Keratinocyte (primary cell): ENCODE results near the gene AFMID. TPM values are rescaled to one million over a fixed set of nuclear protein-coding genes. Genes with fewer than 3 reads are reported as not detected.

ENCODE experiments used
- DNase-seq: peaks from one replicate; pipeline ENCODE4 v3.0.0-alpha.2; 2011; ENCODE audit warnings: low read depth, missing footprints, low spot score
- FAIRE-seq: peaks from 2 replicates; lab custom pipeline; 2011; peaks lifted over from hg19 to GRCh38; lab: Jason Lieb, UNC
- H2AFZ ChIP-seq: 2 replicates; pipeline ENCODE4 v1.6.0; 2012; ENCODE audit warnings: low read length, control low read depth, inconsistent platforms; ENCODE audit not compliant: control insufficient read depth
- H3K27ac ChIP-seq: 2 replicates; pipeline ENCODE4 v1.5.1; 2011; ENCODE audit warnings: low read length; ENCODE audit not compliant: control insufficient read depth, insufficient read depth
- H3K27me3 ChIP-seq: 3 replicates; pipeline ENCODE4 v1.6.0; 2011; ENCODE audit warnings: low read length; ENCODE audit not compliant: control insufficient read depth, insufficient read depth; ENCODE audit errors: extremely low read depth
- H3K36me3 ChIP-seq, 2 experiments: 2 replicates in 1 of 2; 3 replicates in 1 of 2; pipeline ENCODE4 v1.5.1; 2011; ENCODE audit warnings: low read length in 2 of 2, mild to moderate bottlenecking in 1 of 2; ENCODE audit not compliant: control insufficient read depth in 2 of 2, insufficient read depth in 2 of 2; ENCODE audit errors: extremely low read depth in 1 of 2
- H3K4me1 ChIP-seq: 3 replicates; pipeline ENCODE4 v1.5.1; 2011; ENCODE audit warnings: low read length; ENCODE audit not compliant: control insufficient read depth, insufficient read depth; ENCODE audit errors: extremely low read depth
- H3K4me2 ChIP-seq: 3 replicates; pipeline ENCODE4 v1.6.0; 2011; ENCODE audit warnings: low read depth, low read length; ENCODE audit not compliant: control insufficient read depth, insufficient read depth; ENCODE audit errors: extremely low read depth
- H3K4me3 ChIP-seq, 3 experiments: fragments of 200-600 bp in 1 of 3; sonication (generic) in 1 of 3; 2 replicates in 2 of 3; 3 replicates in 1 of 3; pipeline ENCODE4 v1.5.1; 2011 to 2016; ENCODE audit warnings: low read length in 3 of 3, mild to moderate bottlenecking in 3 of 3, control low read depth in 2 of 3, inconsistent platforms in 1 of 3, low read depth in 1 of 3, mixed read lengths in 1 of 3, mixed run types in 1 of 3, moderate library complexity in 1 of 3; ENCODE audit not compliant: control insufficient read depth in 2 of 3, insufficient read depth in 2 of 3; ENCODE audit errors: extremely low read depth in 1 of 3
- H3K79me2 ChIP-seq: 2 replicates; pipeline ENCODE4 v1.6.0; 2012; ENCODE audit warnings: low read length; ENCODE audit not compliant: control insufficient read depth, insufficient read depth
- H3K9ac ChIP-seq: 3 replicates; pipeline ENCODE4 v1.6.0; 2011; ENCODE audit warnings: low read length; ENCODE audit not compliant: control insufficient read depth, insufficient read depth; ENCODE audit errors: extremely low read depth
- H3K9me1 ChIP-seq: 3 replicates; pipeline ENCODE4 v1.6.0; 2011; ENCODE audit warnings: low read length; ENCODE audit not compliant: control insufficient read depth, insufficient read depth; ENCODE audit errors: extremely low read depth
- H3K9me3 ChIP-seq: 2 replicates; pipeline ENCODE4 v1.5.1; 2012; ENCODE audit warnings: low read depth, low read length; ENCODE audit not compliant: control insufficient read depth
- H4K20me1 ChIP-seq: 3 replicates; pipeline ENCODE4 v1.6.0; 2011; ENCODE audit warnings: low read length; ENCODE audit not compliant: control insufficient read depth, insufficient read depth; ENCODE audit errors: extremely low read depth
- EZH2 ChIP-seq: IDR thresholded peaks from one replicate; pipeline ENCODE4 v1.6.1; 2012; ENCODE audit warnings: inconsistent platforms, mild to moderate bottlenecking, low read length, moderate library complexity
- dilution Hi-C: fragments of 300-500 bp; cut with MboI; formaldehyde crosslinking; loops from one replicate; pipeline ENCODE4 v1.7.0; 2020; ENCODE audit warnings: low sequenced_read_pairs; ENCODE audit not compliant: extremely low pct_ligation_motif_present
- polyA plus RNA-seq, 5 experiments: library from polyadenylated mRNA; depleted of rRNA in 3 of 5; stranded (reverse) in 3 of 5; stranded (forward) in 1 of 5; unstranded in 1 of 5; fragments of >200 nt; gene quantifications; 1 replicate in 1 of 5; 2 replicates in 3 of 5; 3 replicates in 1 of 5; pipeline versions ENCODE4 v1.2.1 to v1.2.3, GENCODE V29; 2011 to 2012; ENCODE audit warnings: missing spikeins in 2 of 5, low read depth in 1 of 5, low replicate concordance in 1 of 5
- TF ChIP-seq, protein P1 (sequence below), 3 experiments: IDR thresholded peaks in 1 of 3; conservative IDR thresholded peaks in 1 of 3; optimal IDR thresholded peaks in 1 of 3; 2 replicates in 2 of 3; 3 replicates in 1 of 3; pipeline versions ENCODE3 to v1.5.1; 2011; ENCODE audit warnings: low read length in 3 of 3, mild to moderate bottlenecking in 3 of 3, moderate library complexity in 2 of 3, control low read depth in 1 of 3, inconsistent platforms in 1 of 3; ENCODE audit not compliant: insufficient read depth in 2 of 3; ENCODE audit errors: extremely low read depth in 1 of 3

AFMID gene
- polyA plus RNA-seq, 1 donor (not counting 4 experiments of a cell fraction or from before 2014, with no cell fraction given), result 21.6 TPM

DNA sequence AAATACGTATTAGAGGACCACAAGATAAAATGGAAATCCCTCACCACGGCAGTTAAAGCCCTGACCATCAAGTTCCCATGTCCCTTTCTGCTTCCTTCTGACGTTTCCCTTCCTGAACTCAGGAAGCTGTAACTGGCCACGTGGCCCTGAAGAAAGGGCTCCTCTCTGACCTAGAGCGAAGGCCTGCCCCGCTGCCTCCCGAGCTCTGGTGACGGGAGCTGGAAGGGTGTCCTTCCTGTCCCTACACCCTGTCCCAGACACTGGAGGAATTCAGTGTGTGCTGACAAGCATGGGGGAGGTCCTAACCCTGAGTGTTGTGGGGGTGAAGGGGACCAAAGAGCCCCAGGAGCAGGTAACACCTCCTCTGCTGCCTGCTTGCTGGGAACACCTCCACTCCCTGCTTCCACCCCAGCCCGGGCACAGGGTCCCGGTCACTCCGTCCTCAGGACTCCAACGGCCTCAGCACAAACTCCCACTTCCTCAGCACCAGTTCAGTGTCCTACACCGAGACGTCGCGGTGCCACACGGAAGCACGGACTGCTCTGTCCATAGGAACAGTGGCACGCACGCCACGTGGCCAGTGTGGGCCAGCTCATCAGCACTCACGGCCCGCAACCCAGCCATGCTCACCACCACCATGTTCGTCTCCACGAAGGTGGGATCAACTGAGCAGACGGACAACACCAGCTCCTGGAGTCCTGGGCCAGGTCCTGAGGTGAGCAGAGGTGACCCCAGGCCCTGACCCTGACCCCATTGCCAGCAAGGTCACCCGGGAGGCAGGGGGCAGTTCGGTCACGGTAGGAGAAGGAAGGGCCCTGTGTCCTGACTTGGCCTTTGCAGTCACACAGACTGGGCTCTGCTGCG lies 61.1 kb downstream of the AFMID start:
- Histone ChIP-seq H3K27me3 (peaks cover 9% of the 10 kb centered on the region), H3K79me2 (no peaks in the 10 kb centered on the region), H4K20me1 (no peaks in the 10 kb centered on the region), H3K4me3 (no peak overlapping the region), H3K27ac (no peak overlapping the region), H3K9me1 (no peaks in the 10 kb centered on the region), H3K9me3 (no peaks in the 10 kb centered on the region), H3K9ac (no peak overlapping the region), H3K4me1 (peaks cover 9% of the 10 kb centered on the region), H3K36me3 (no peaks in the 10 kb centered on the region), H3K4me2 (no peak overlapping the region), H2AFZ (no peak overlapping the region)
- dilution Hi-C loops, result no loop called here
- DNase-seq, result no peak
- TF ChIP-seq, protein P1, sequence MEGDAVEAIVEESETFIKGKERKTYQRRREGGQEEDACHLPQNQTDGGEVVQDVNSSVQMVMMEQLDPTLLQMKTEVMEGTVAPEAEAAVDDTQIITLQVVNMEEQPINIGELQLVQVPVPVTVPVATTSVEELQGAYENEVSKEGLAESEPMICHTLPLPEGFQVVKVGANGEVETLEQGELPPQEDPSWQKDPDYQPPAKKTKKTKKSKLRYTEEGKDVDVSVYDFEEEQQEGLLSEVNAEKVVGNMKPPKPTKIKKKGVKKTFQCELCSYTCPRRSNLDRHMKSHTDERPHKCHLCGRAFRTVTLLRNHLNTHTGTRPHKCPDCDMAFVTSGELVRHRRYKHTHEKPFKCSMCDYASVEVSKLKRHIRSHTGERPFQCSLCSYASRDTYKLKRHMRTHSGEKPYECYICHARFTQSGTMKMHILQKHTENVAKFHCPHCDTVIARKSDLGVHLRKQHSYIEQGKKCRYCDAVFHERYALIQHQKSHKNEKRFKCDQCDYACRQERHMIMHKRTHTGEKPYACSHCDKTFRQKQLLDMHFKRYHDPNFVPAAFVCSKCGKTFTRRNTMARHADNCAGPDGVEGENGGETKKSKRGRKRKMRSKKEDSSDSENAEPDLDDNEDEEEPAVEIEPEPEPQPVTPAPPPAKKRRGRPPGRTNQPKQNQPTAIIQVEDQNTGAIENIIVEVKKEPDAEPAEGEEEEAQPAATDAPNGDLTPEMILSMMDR (optimal IDR thresholded peaks at IDR 0.05 in 1 of 3, IDR thresholded peaks at IDR 0.05 in 1 of 3, conservative IDR thresholded peaks at IDR 0.05 in 1 of 3; ENCODE audit: extremely low read depth in 1 of 3, insufficient read depth in 2 of 3, low read length in 3 of 3), result no peak
- no peak for TF ChIP-seq EZH2
- FAIRE-seq, result no peak

DNA sequence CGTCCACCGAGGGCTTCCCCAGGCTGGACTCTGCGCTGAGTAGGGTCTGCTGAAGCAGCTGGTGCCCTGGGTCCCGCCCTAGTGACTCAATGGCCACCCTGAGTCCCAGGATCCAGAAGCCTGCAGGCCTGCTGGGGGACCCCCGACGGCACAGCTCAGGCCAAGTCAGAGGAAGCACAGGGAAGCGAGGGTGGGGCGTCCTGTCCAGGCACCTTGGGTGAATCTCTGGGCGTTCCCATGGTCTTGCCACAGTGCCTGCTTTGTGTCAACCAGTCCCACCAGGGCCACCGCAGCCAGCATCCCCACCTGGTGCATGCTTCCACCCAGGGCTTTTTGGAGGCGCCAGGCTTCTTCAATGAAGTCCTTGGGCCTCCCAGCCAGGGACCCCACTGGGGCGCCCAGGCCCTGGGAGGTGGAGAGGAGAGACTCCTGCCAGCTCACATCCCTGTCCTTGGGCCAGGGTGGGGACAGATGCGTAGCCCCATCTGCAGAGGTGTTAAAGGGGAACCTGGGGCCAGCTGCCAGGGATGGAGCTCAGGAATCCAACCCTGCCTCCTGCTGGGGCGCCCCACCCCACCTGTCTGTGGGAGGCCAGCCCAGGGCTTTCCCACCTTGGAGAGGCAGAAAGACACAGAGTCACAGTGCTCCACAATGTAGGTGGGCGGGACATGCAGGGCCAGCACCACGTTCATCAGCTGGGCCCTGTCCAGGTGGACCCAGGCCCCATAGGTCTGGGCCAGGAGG lies 62.1 kb downstream of the AFMID start:
- Histone ChIP-seq H3K79me2 (no peaks in the 10 kb centered on the region), H3K4me1 (peaks cover 9% of the 10 kb centered on the region), H3K4me2 (no peak overlapping the region), H3K27ac (no peak overlapping the region), H3K4me3 (no peak overlapping the region), H2AFZ (no peak overlapping the region), H3K9me3 (no peaks in the 10 kb centered on the region), H3K36me3 (no peaks in the 10 kb centered on the region), H3K9me1 (no peaks in the 10 kb centered on the region), H4K20me1 (no peaks in the 10 kb centered on the region), H3K9ac (no peak overlapping the region), H3K27me3 (peaks cover 9% of the 10 kb centered on the region)
- FAIRE-seq (no peak), DNase-seq (no peak)
- dilution Hi-C loops, result no loop called here
- TF ChIP-seq, protein P1 (optimal IDR thresholded peaks at IDR 0.05 in 1 of 3, IDR thresholded peaks at IDR 0.05 in 1 of 3, conservative IDR thresholded peaks at IDR 0.05 in 1 of 3; ENCODE audit: extremely low read depth in 1 of 3, insufficient read depth in 2 of 3, low read length in 3 of 3), result no peak
- TF ChIP-seq EZH2, result no peak
